Coronary artery (tissue), 2 donors: ENCODE data around the gene ARFGEF2.
"Not testable (repeated sequence)": the region's sequence is repeated elsewhere in the genome, so short reads cannot be mapped to it uniquely, and the experiment has no call there.

Experiments used
- DNase-seq: peaks from one replicate; pipeline ENCODE4 v3.0.0-alpha.2; 2017; ENCODE audit warnings: low spot score
- H3K27ac ChIP-seq, 2 donors: fragments of 200-600 bp; sonication (generic); one replicate each; pipeline ENCODE4 v1.5.1; 2016 to 2019
- H3K4me3 ChIP-seq: fragments of 200-600 bp; sonication (generic); 2 replicates; pipeline ENCODE4 v1.5.1; 2016; ENCODE audit warnings: mild to moderate bottlenecking, moderate library complexity
- TF ChIP-seq, protein P1 (sequence below): fragments of 200-600 bp; sonication (generic); IDR thresholded peaks from one replicate; pipeline ENCODE4 v1.5.1; 2019; ENCODE audit warnings: antibody characterized with exemption

The ARFGEF2 gene

DNA sequence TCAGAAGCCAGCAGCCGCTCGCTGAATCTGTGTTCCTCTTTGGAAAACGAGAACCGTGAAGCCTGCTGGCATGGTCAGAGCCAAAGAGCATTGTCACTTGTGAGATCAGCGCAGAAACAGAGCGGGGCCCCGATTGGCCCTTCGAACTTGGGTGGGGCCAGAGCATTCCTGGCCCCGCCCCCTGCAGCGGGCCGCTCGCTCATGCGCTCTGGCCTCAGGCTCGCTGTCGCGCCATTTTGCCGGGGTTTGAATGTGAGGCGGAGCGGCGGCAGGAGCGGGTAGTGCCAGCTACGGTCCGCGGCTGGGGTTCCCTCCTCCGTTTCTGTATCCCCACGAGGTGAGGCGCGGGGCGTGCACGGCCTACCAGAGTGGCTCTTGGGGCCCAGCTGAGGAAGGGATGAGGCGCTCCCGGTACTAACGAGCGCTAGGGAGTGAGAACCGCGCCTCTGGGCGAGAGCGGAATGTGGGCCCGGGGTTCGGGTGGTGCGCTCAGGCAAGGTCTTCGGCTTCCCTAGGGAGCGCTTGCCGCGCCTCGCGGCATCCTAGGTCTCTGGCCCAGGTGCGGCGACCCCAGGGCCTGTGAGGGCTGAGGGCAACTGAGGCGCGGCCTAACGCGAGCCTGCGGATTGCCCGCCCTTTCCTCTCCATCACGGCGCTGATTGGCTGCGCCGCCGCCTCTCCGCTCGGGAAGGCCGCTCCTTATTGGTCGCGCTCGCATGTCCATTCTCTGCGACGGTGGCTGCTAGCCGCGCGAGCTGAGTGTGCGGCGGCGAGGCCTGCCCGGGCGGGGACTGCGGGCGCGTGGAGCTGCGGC, 124.8 kb downstream of the ARFGEF2 start, which contains the start of gene CSE1L:
TSS of gene CSE1L (plus strand) at position 226 of the 814 bp plus-strand sequence. CDS start 12,152 bp downstream, outside the sequence.
- DNase-seq, result peak; percentile 94
- TF ChIP-seq, protein P1, sequence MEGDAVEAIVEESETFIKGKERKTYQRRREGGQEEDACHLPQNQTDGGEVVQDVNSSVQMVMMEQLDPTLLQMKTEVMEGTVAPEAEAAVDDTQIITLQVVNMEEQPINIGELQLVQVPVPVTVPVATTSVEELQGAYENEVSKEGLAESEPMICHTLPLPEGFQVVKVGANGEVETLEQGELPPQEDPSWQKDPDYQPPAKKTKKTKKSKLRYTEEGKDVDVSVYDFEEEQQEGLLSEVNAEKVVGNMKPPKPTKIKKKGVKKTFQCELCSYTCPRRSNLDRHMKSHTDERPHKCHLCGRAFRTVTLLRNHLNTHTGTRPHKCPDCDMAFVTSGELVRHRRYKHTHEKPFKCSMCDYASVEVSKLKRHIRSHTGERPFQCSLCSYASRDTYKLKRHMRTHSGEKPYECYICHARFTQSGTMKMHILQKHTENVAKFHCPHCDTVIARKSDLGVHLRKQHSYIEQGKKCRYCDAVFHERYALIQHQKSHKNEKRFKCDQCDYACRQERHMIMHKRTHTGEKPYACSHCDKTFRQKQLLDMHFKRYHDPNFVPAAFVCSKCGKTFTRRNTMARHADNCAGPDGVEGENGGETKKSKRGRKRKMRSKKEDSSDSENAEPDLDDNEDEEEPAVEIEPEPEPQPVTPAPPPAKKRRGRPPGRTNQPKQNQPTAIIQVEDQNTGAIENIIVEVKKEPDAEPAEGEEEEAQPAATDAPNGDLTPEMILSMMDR, result no peak
- Histone ChIP-seq H3K27ac (peak within 1 kb of the TSS; percentile 85 to 94), H3K4me3 (peak within 1 kb of the TSS; percentile 95)

- no peak overlapping the region for H3K27ac ChIP-seq
- H3K4me3 ChIP-seq, result no peak overlapping the region
- TF ChIP-seq, protein P1, result no peak
- no peak for DNase-seq
Measured at GRCh38 chr20:49052334-49052733, 130.8 kb downstream of the ARFGEF2 start.

- TF ChIP-seq, protein P1, result no peak
- H3K27ac ChIP-seq, result no peak overlapping the region
- no peak for DNase-seq
- no peak overlapping the region for H3K4me3 ChIP-seq
Measured at GRCh38 chr20:49054056-49054643, 132.6 kb downstream of the ARFGEF2 start.

- no peak for DNase-seq
- TF ChIP-seq, protein P1, result no peak
- no peak overlapping the region for H3K27ac ChIP-seq
- H3K4me3 ChIP-seq, result no peak overlapping the region
Measured at GRCh38 chr20:49063279-49063678, 141.8 kb downstream of the ARFGEF2 start.

- TF ChIP-seq, protein P1, result no peak
- Histone ChIP-seq H3K4me3 (no peak overlapping the region), H3K27ac (no peak overlapping the region)
- DNase-seq, result no peak
Measured at GRCh38 chr20:49074521-49074920, 153.0 kb downstream of the ARFGEF2 start.

DNA sequence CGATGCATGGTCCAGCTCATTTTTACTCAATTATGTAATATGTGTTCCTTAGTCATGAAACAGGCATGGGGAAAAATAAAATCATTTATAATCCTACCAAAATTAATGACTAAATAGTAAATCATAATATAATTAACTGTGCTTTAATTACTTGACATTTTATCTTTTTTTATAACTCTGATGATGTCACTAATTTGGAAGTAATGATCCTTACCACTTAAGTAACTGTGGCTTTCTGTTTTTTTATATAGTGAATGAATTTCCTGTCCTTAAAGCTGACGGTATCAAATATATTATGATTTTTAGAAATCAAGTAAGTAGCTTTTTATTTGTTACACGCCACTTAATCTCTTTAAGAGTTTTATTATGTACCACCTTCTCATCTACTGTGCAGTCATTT, 156.8 kb downstream of the ARFGEF2 start:
- Histone ChIP-seq H3K4me3 (no peak overlapping the region), H3K27ac (no peak overlapping the region)
- no peak for DNase-seq
- TF ChIP-seq, protein P1, result no peak

DNA sequence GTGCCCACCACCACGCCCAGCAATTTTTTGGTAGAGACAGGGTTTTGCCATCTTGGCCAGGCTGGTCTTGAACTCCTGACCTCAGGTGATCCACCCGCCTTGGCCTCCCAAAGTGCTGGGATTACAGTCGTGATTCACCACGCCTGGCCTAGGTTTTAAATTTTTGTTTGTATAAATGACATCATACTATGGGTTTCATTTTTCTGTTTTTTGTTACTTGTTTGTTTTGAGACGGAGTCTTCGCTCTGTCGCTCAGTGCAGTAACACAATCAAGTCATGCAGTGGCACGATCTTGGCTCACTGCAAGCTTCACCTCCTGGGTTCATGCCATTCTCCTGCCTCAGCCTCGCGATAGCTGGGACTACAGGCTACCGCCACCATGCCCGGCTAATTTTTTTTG, 160.8 kb downstream of the ARFGEF2 start:
- DNase-seq, H3K27ac ChIP-seq, H3K4me3 ChIP-seq: not testable (repeated sequence)
